Measurements from ENCODE around the gene MRPL32. TPM values are rescaled to one million over a fixed set of nuclear protein-coding genes. Genes with fewer than 3 reads are reported as not detected.

The MRPL32 gene
- total RNA-seq, 1 experiment from 2014 or later = 47.5 TPM

DNA sequence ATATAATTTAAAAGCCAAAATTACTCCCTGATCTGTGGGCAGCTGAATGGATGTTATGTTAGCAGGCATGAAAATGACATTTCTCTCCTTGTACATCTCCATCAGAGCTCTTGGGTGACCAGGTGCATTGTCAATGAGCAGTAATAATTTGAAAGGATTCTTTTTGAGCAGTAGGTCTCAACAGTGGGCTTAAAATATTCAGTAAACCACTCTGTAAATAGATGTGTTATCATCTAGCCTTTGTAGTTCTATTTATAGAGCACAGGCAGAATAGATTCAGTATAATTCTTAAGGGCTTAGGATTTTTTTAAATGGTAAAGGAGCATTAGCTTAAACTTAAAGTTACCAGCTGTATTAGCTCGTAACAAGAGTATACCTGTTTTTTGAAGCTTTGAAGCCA lies 52.0 kb downstream of the MRPL32 start:
- RAD21 ChIA-PET (ENCODE audit: low non-redundant PET in 1 of 2, low total read pairs in 2 of 2, uncharacterized antibody in 2 of 2, unreplicated experiment in 2 of 2) = no interaction called here

DNA sequence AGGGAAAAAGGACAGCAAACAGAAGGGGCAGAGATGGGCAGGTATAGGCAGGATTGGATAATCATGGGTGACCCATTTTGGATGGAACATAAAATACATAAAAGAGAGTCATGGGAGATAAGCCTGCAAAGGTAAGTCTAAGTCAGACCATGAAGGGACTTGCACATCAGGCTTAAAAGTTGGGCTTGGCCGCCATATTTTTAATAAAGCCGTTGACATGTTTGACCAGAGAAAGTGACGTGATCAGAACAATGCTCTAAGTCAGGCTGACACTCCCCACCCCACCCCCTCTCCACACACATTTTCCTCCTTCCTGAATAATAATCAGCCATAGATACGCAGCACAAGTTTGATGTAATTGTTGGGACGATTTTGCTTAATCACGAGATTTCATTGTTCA lies 54.0 kb downstream of the MRPL32 start:
- ChIA-PET POLR2A (no interaction called here), CTCF (no interaction called here), RAD21 (ENCODE audit: low non-redundant PET in 1 of 2, low total read pairs in 2 of 2, uncharacterized antibody in 2 of 2, unreplicated experiment in 2 of 2) (no interaction called here)
- Histone ChIP-seq H3K27me3 (ENCODE audit: insufficient read depth, low read length) (no peaks in the 10 kb centered on the region), H3K79me2 (ENCODE audit: insufficient read depth, low read length) (no peaks in the 10 kb centered on the region), H3K9me2 (ENCODE audit: insufficient read depth) (no peaks in the 10 kb centered on the region), H3K4me2 (ENCODE audit: low read length) (no peak overlapping the region), H3K27ac (ENCODE audit: low read depth, low read length) (no peak overlapping the region), H2AFZ (ENCODE audit: low read depth, low read length, poor library complexity, severe bottlenecking) (no peak overlapping the region), H3K36me3 (ENCODE audit: control insufficient read depth in 1 of 2, insufficient read depth in 2 of 2, low read length in 2 of 2) (no peaks in the 10 kb centered on the region), H3K9ac (ENCODE audit: low read length) (no peak overlapping the region), H3K4me3 (replicated peaks in 1 of 2; ENCODE audit: low read depth in 1 of 2, low read length in 2 of 2) (no peak overlapping the region), H4K20me1 (ENCODE audit: insufficient read depth) (no peaks in the 10 kb centered on the region), H3K4me1 (ENCODE audit: control insufficient read depth in 1 of 2, insufficient read depth in 2 of 2, low read length in 2 of 2) (no peaks in the 10 kb centered on the region), H3K9me3 (ENCODE audit: control insufficient read depth in 1 of 2, insufficient read depth in 1 of 2, low read depth in 1 of 2, low read length in 2 of 2) (peaks cover 0 to 5% of the 10 kb centered on the region in 2 experiments; a peak in 1 of 4 replicates)
- ATAC-seq = no peak
- DNase-seq (ENCODE audit: low read depth, low spot score) = no peak
- intact Hi-C loops (cut with micrococcal nuclease) = no loop called here
- no TSS peak for BruUV-seq (replicated peaks)
- TF ChIP-seq SRF (IDR thresholded peaks at IDR 0.05; ENCODE audit: low read depth) (no peak), SP1 (IDR thresholded peaks at IDR 0.05; ENCODE audit: low read depth) (no peak), EZH2 (IDR thresholded peaks at IDR 0.05) (no peak), FOSL1 (IDR thresholded peaks at IDR 0.05; ENCODE audit: low read depth) (no peak), YY1 (IDR thresholded peaks at IDR 0.05; ENCODE audit: extremely low read depth, insufficient replicate concordance, low read depth, low read length) (no peak), ELF1 (IDR thresholded peaks at IDR 0.05; ENCODE audit: borderline replicate concordance, low read depth) (no peak), POLR2AphosphoS5 (IDR thresholded peaks at IDR 0.05; ENCODE audit: low read depth, low read length) (no peak), ZNF274 (IDR thresholded peaks at IDR 0.05; ENCODE audit: low read depth, low read length) (no peak), CEBPB (IDR thresholded peaks at IDR 0.05; ENCODE audit: low read depth) (no peak), POLR2A (IDR thresholded peaks at IDR 0.05; ENCODE audit: borderline replicate concordance, extremely low read depth, insufficient read depth, insufficient read length) (no peak), JUND (IDR thresholded peaks at IDR 0.05) (no peak), CBX3 (IDR thresholded peaks at IDR 0.05; ENCODE audit: low read depth) (no peak), RAD21 (IDR thresholded peaks at IDR 0.05; ENCODE audit: low read depth) (no peak)
- TF ChIP-seq, protein P1, sequence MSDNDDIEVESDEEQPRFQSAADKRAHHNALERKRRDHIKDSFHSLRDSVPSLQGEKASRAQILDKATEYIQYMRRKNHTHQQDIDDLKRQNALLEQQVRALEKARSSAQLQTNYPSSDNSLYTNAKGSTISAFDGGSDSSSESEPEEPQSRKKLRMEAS (IDR thresholded peaks at IDR 0.05) = no peak
- TF ChIP-seq, protein P2, sequence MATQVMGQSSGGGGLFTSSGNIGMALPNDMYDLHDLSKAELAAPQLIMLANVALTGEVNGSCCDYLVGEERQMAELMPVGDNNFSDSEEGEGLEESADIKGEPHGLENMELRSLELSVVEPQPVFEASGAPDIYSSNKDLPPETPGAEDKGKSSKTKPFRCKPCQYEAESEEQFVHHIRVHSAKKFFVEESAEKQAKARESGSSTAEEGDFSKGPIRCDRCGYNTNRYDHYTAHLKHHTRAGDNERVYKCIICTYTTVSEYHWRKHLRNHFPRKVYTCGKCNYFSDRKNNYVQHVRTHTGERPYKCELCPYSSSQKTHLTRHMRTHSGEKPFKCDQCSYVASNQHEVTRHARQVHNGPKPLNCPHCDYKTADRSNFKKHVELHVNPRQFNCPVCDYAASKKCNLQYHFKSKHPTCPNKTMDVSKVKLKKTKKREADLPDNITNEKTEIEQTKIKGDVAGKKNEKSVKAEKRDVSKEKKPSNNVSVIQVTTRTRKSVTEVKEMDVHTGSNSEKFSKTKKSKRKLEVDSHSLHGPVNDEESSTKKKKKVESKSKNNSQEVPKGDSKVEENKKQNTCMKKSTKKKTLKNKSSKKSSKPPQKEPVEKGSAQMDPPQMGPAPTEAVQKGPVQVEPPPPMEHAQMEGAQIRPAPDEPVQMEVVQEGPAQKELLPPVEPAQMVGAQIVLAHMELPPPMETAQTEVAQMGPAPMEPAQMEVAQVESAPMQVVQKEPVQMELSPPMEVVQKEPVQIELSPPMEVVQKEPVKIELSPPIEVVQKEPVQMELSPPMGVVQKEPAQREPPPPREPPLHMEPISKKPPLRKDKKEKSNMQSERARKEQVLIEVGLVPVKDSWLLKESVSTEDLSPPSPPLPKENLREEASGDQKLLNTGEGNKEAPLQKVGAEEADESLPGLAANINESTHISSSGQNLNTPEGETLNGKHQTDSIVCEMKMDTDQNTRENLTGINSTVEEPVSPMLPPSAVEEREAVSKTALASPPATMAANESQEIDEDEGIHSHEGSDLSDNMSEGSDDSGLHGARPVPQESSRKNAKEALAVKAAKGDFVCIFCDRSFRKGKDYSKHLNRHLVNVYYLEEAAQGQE (IDR thresholded peaks at IDR 0.05; ENCODE audit: low read depth) = no peak

More for the DNA sequence above, 52.0 kb downstream of the MRPL32 start:
- no peak for DNase-seq (ENCODE audit: low read depth, low spot score)
- Histone ChIP-seq H3K9ac (ENCODE audit: low read length) (no peak overlapping the region), H3K9me2 (ENCODE audit: insufficient read depth) (no peaks in the 10 kb centered on the region), H4K20me1 (ENCODE audit: insufficient read depth) (no peaks in the 10 kb centered on the region), H3K27ac (ENCODE audit: low read depth, low read length) (no peak overlapping the region), H3K36me3 (ENCODE audit: control insufficient read depth in 1 of 2, insufficient read depth in 2 of 2, low read length in 2 of 2) (no peaks in the 10 kb centered on the region), H3K4me3 (replicated peaks in 1 of 2; ENCODE audit: low read depth in 1 of 2, low read length in 2 of 2) (no peak overlapping the region), H3K4me2 (ENCODE audit: low read length) (no peak overlapping the region), H3K79me2 (ENCODE audit: insufficient read depth, low read length) (no peaks in the 10 kb centered on the region), H3K27me3 (ENCODE audit: insufficient read depth, low read length) (no peaks in the 10 kb centered on the region), H3K4me1 (ENCODE audit: control insufficient read depth in 1 of 2, insufficient read depth in 2 of 2, low read length in 2 of 2) (no peaks in the 10 kb centered on the region), H3K9me3 (ENCODE audit: control insufficient read depth in 1 of 2, insufficient read depth in 1 of 2, low read depth in 1 of 2, low read length in 2 of 2) (peaks cover 0 to 5% of the 10 kb centered on the region in 2 experiments; a peak in 1 of 4 replicates), H2AFZ (ENCODE audit: low read depth, low read length, poor library complexity, severe bottlenecking) (no peak overlapping the region)
- ChIA-PET POLR2A (no interaction called here), CTCF (no interaction called here)
- no peak for TF ChIP-seq EZH2 (IDR thresholded peaks at IDR 0.05)
- TF ChIP-seq SRF (IDR thresholded peaks at IDR 0.05; ENCODE audit: low read depth) = no peak
- TF ChIP-seq, protein P3, sequence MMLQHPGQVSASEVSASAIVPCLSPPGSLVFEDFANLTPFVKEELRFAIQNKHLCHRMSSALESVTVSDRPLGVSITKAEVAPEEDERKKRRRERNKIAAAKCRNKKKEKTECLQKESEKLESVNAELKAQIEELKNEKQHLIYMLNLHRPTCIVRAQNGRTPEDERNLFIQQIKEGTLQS (IDR thresholded peaks at IDR 0.05) = no peak
- TF ChIP-seq JUND (IDR thresholded peaks at IDR 0.05) = no peak
- no peak for TF ChIP-seq POLR2AphosphoS5 (IDR thresholded peaks at IDR 0.05; ENCODE audit: low read depth, low read length)
- TF ChIP-seq ELF1 (IDR thresholded peaks at IDR 0.05; ENCODE audit: borderline replicate concordance, low read depth) = no peak
- TF ChIP-seq SIN3A (IDR thresholded peaks at IDR 0.05; ENCODE audit: low read depth) = no peak
- no peak for TF ChIP-seq ZFX (IDR thresholded peaks at IDR 0.05)
- BruUV-seq (replicated peaks) = no TSS peak
- ATAC-seq = no peak
- intact Hi-C loops (cut with micrococcal nuclease) = no loop called here

Data from HCT116 (cell line).